Heart right ventricle (tissue), 16 donors: ENCODE measurements around the gene SREBF2. TPM values are rescaled to one million over a fixed set of nuclear protein-coding genes. Genes with fewer than 3 reads are reported as not detected.

Experiments
- ATAC-seq, 8 donors: fragments of 200-7000 bp; cut with Tn5 transposase; one replicate each; pipeline ENCODE4 v1.9.1; 2020; ENCODE audit warnings: mild to moderate bottlenecking in 8 of 8, moderate library complexity in 8 of 8, moderate number of reproducible peaks in 1 of 8
- DNase-seq, 2 donors: peaks; one replicate each; pipeline ENCODE4 v3.0.0-alpha.2; 2020
- H3K27ac ChIP-seq, 10 donors: fragments of 200-600 bp; sonication (generic) in 2 of 10; one replicate each; pipeline versions ENCODE4 v1.5.0 to v1.8.0; 2020 to 2022; ENCODE audit warnings: mild to moderate bottlenecking in 3 of 10
- H3K27me3 ChIP-seq, 7 donors: fragments of 200-600 bp; one replicate each; pipeline ENCODE4 v1.8.0; 2021 to 2022; ENCODE audit warnings: mild to moderate bottlenecking in 2 of 7
- H3K36me3 ChIP-seq, 9 donors: fragments of 200-600 bp; sonication (generic) in 1 of 9; one replicate each; pipeline versions ENCODE4 v1.5.0 to v1.8.0; 2020 to 2022; ENCODE audit warnings: mild to moderate bottlenecking in 2 of 9
- H3K4me1 ChIP-seq, 9 donors: fragments of 200-600 bp; sonication (generic) in 1 of 9; one replicate each; pipeline versions ENCODE4 v1.5.0 to v1.8.0; 2020 to 2022; ENCODE audit warnings: mild to moderate bottlenecking in 4 of 9
- H3K4me3 ChIP-seq, 10 donors: fragments of 200-600 bp; sonication (generic) in 2 of 10; one replicate each; pipeline versions ENCODE4 v1.5.0 to v1.8.0; 2020 to 2022; ENCODE audit warnings: mild to moderate bottlenecking in 7 of 10, moderate library complexity in 2 of 10
- H3K9me3 ChIP-seq, 11 donors: fragments of 200-600 bp in 10 of 11; sonication (generic) in 2 of 11; one replicate each; pipeline versions ENCODE4 v1.5.0 to v1.8.0; 2013 to 2022; ENCODE audit warnings: mild to moderate bottlenecking in 2 of 11, control low read depth in 1 of 11, moderate library complexity in 1 of 11
- WGBS, 2 donors: extraction: QIAGEN DNeasy Blood & Tissue Kit; methylation state at CpG; one replicate each; pipeline ENCODE4 v1.1.7; 2013; ENCODE audit warnings: inconsistent platforms in 1 of 2; 5-methylcytosine and 5-hydroxymethylcytosine counted together
- intact Hi-C, 10 donors: fragments of 100-400 bp; cut with DNase I; formaldehyde crosslinking; loops; one replicate each; pipeline versions ENCODE4 v1.11.1 to v1.14.2; 2022
- polyA plus RNA-seq, 2 donors: library from polyadenylated mRNA; stranded (reverse); fragments of 200-250 nt; gene quantifications; one replicate each; pipeline ENCODE4 v1.2.3, GENCODE V29; 2013
- total RNA-seq, 10 donors: library from RNA; stranded (reverse); fragmentation: NEBNext Ultra II Directional in 3 of 10; extraction: Animal tissue kit (Norgen Biotek cat#: 25700) in 3 of 10; gene quantifications; one replicate each; pipeline versions ENCODE4 v1.2.1 to v1.2.4, GENCODE V29; 2021 to 2023
- TF ChIP-seq, protein P1 (sequence below), 9 donors: fragments of 200-600 bp; sonication (generic) in 2 of 9; IDR thresholded peaks; one replicate each; pipeline versions ENCODE4 v1.5.0 to v1.8.0; 2021 to 2022; ENCODE audit warnings: antibody characterized with exemption in 9 of 9, mild to moderate bottlenecking in 5 of 9, moderate library complexity in 1 of 9
- donor health status: Arrhythmogenic right ventricular cardiomyopathy.
- donor health status: ischemic (EF 13 %, LVEDD 7.1; RV severe dilation, severe dysfunction).
- donor health status: healthy with polysubstance abuse.
- donor health status: DM: no; HTN: yes; CAD: no.
- donor health status: DM: no; HTN: no; CAD: no.
- donor health status: ischemic (EF 25% LVEDD 6.9; RV normal size, moderate dysfunction).
- donor health status: ischemic (EF 25% LVEDD 5.7; RV mildly dilated, moderate dysfunction).
- donor health status: healthy.
- donor health status: DM: yes; HTN: yes; CAD: no.
- donor health status: Ischemic cardiomyopathy.
- donor health status: ischemic (EF 35%, LVEDD 5.7; RV mildly dilated, moderate dysfunction).
- donor health status: nonischemic (EF 11% LVEDD 7.7; RV severe dilation, severe dysfunction).
- donor health status: DM: yes; HTN: yes; CAD: no.
- donor health status: PGD.
- donor health status: ischemic (EF 29% LVEDD 5.4; RV normal size, mild dysfunction).
- donor health status: nonischemic (EF 23%, LVEDD 6.1; RV moderate dilation, normal function).

Gene SREBF2
- total and polyA plus RNA-seq, 12 donors: 37.5 to 94.3 (median 71.3) TPM

DNA sequence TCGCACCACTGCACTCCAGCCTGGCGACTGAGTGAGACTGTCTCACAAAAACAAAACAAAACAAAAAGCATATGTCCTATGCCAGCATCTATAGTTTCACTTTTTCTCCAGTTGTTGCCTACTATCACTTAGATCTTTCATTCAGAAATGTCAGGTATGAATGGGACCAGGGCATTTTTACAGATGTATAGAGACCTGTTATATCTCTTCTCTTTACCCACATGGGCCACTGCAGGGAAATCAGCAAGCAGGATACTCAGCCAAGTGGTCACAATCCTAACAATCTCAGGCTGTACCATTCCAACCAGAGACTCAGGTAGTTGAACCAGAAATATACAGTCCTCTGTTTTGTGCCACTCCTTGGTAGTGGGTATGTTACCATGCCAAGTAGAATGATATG, 16.0 kb upstream of the SREBF2 start:
- Histone ChIP-seq H3K27me3 (no peaks in the 10 kb centered on the region), H3K4me1 (no peaks in the 10 kb centered on the region), H3K27ac (no peak overlapping the region), H3K36me3 (peaks cover 0 to 39% (median 0%) of the 10 kb centered on the region in 9 donors), H3K9me3 (no peaks in the 10 kb centered on the region), H3K4me3 (no peak overlapping the region)
- DNase-seq (no peak), ATAC-seq (no peak)
- TF ChIP-seq, protein P1, sequence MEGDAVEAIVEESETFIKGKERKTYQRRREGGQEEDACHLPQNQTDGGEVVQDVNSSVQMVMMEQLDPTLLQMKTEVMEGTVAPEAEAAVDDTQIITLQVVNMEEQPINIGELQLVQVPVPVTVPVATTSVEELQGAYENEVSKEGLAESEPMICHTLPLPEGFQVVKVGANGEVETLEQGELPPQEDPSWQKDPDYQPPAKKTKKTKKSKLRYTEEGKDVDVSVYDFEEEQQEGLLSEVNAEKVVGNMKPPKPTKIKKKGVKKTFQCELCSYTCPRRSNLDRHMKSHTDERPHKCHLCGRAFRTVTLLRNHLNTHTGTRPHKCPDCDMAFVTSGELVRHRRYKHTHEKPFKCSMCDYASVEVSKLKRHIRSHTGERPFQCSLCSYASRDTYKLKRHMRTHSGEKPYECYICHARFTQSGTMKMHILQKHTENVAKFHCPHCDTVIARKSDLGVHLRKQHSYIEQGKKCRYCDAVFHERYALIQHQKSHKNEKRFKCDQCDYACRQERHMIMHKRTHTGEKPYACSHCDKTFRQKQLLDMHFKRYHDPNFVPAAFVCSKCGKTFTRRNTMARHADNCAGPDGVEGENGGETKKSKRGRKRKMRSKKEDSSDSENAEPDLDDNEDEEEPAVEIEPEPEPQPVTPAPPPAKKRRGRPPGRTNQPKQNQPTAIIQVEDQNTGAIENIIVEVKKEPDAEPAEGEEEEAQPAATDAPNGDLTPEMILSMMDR (IDR thresholded peaks at IDR 0.05): no peak
- intact Hi-C loops: no loop called here
- 97 to 100% methylated on average over 2 of the region's 2 CpGs for WGBS, 2 donors

DNA sequence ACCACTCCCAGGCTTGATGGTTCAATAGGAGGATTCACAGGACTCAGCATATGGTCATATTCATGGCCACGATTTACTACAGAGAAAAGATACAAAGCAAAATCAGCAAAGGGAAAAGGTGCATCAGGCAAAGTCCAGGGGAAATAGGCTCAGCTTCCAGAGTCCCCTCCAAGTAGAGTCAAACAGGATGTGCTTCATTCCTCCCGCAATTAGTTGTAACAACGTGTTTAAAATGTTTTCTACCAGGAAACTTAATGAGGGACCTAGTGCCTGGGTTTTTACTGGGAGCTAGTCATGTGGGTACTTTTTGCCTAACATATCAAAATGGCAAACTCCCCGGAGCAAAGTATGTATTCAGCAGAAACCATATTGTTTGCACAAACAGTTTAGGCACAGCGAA, 14.9 kb upstream of the SREBF2 start:
- Histone ChIP-seq H3K27ac (no peak overlapping the region), H3K27me3 (no peaks in the 10 kb centered on the region), H3K4me1 (no peaks in the 10 kb centered on the region), H3K36me3 (peaks cover 0 to 32% (median 0%) of the 10 kb centered on the region in 9 donors), H3K4me3 (no peak overlapping the region), H3K9me3 (no peaks in the 10 kb centered on the region)
- intact Hi-C loops: no loop called here
- WGBS, 2 donors: 83 to 86% methylated on average over 5 of the region's 5 CpGs
- ATAC-seq: no peak
- TF ChIP-seq, protein P1 (IDR thresholded peaks at IDR 0.05): no peak
- no peak for DNase-seq

DNA sequence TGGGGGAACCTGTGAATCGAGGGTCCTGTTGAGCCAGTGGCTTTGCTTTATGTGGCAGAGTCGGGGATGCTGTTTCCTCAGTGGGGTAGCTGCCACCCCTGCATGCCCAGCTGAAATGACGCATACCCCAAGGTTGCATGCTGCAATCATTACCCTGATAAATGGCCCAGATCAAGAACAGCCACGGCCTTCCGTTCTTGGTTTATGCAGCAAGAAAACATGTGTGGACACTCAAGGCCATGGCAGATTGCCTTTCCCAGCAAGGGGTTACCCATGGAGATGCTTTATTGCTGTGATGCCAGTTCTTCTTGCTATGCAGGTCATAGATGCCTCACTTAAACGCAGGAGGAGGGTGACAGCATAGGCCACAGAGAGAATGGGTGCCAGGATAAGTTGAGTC, 14.3 kb upstream of the SREBF2 start:
- H3K9me3 ChIP-seq: no peaks in the 10 kb centered on the region
- TF ChIP-seq, protein P1 (IDR thresholded peaks at IDR 0.05): no peak
- no peak overlapping the region for H3K4me3 ChIP-seq
- ATAC-seq (no peak), DNase-seq (no peak)
- intact Hi-C loops: no loop called here
- H3K27ac ChIP-seq: no peak overlapping the region
- no peaks in the 10 kb centered on the region for H3K27me3 ChIP-seq
- no peaks in the 10 kb centered on the region for H3K4me1 ChIP-seq
- 91 to 93% methylated on average over 6 of the region's 6 CpGs for WGBS, 2 donors
- H3K36me3 ChIP-seq: peaks cover 0 to 26% (median 0%) of the 10 kb centered on the region in 9 donors

DNA sequence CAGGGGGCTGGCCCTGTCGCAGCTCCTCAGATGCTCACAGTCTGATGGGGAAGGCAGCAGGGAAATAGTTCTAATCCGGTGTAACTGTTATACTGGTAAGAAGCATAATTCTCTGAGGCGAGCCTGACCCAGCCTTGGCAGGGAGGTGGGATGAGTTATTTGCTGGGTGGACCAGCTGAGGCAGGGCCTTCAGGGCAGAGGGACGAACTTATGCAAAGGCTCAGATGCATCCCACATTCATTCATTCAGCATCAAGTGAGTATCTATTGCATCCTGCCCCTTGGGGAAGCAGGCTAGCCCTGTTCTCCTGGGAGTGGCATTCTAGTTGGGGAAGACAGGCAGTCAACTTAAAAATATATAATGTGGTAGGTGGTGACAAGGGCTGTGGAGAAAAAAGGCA, 13.6 kb upstream of the SREBF2 start:
- Histone ChIP-seq H3K4me1 (no peaks in the 10 kb centered on the region), H3K36me3 (peaks cover 0 to 20% (median 0%) of the 10 kb centered on the region in 9 donors), H3K27ac (no peak overlapping the region), H3K27me3 (no peaks in the 10 kb centered on the region), H3K9me3 (no peaks in the 10 kb centered on the region), H3K4me3 (no peak overlapping the region)
- ATAC-seq (no peak), DNase-seq (no peak)
- WGBS, 2 donors: 94 to 95% methylated on average over 4 of the region's 4 CpGs
- intact Hi-C loops: no loop called here
- TF ChIP-seq, protein P1 (IDR thresholded peaks at IDR 0.05): no peak
